Measurements from ENCODE around the gene C3. TPM values are rescaled to one million over a fixed set of nuclear protein-coding genes. Genes with fewer than 3 reads are reported as not detected.
"Not testable (repeated sequence)": the region's sequence is repeated elsewhere in the genome, so short reads cannot be mapped to it uniquely, and the experiment has no call there.

C3 gene
- polyA plus RNA-seq, 3 donors = 2.4 to 5.3 (median 3.2) TPM

DNA sequence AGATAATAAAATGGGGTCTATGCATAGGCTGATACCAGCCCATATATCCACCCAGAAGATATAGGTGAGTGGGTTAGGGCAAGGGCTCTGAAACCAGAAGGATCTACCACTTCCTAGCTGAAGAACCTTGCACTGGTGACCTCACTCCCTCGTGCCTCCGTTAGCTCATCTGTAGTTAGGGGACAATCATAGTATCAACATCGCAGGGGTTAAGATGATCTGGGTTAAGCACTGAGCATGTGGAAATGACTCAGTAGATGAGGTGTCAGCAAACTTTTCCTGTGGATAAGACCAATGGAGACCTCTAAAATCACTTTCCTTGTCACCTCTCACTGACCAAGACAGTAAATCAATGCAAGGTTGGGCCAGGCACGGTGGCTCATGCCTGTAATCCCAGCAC is 81.0 kb downstream of the C3 start:
- Histone ChIP-seq H3K36me3 (replicated peaks in 1 of 2; ENCODE audit: control insufficient read depth in 1 of 2, insufficient read depth in 2 of 2, low read length in 2 of 2) (no peaks in the 10 kb centered on the region), H3K4me1 (ENCODE audit: control insufficient read depth in 1 of 2, insufficient read depth in 2 of 2, low read length in 2 of 2) (peaks cover 15 to 16% of the 10 kb centered on the region in 2 donors), H3K27ac (ENCODE audit: low read depth in 1 of 2, low read length in 2 of 2) (no peak overlapping the region), H3K4me3 (replicated peaks in 1 of 3; ENCODE audit: low read depth in 2 of 3, low read length in 3 of 3) (no peak overlapping the region), H3K79me2 (ENCODE audit: insufficient read depth, low read length) (no peaks in the 10 kb centered on the region), H3K9me3 (replicated peaks in 1 of 2; ENCODE audit: control insufficient read depth in 1 of 2, insufficient read depth in 1 of 2, low read length in 2 of 2) (no peaks in the 10 kb centered on the region), H4K20me1 (ENCODE audit: insufficient read depth, low read length) (no peaks in the 10 kb centered on the region), H3K27me3 (ENCODE audit: control insufficient read depth in 2 of 2, insufficient read depth in 2 of 2, low read length in 2 of 2) (peaks cover 17 to 57% of the 10 kb centered on the region in 2 donors), H3K9ac (ENCODE audit: insufficient read depth, low read length, poor library complexity, severe bottlenecking) (no peak overlapping the region), H3K4me2 (replicated peaks; ENCODE audit: extremely low read depth, low read length, poor library complexity, severe bottlenecking) (no peak overlapping the region), H2AFZ (ENCODE audit: insufficient read depth, low read depth, low read length, poor library complexity, severe bottlenecking) (no peak overlapping the region)
- Mint-ChIP-seq H3K27me3 (ENCODE audit: low read depth in 3 of 3) (peaks cover 53 to 76% (median 60%) of the 10 kb centered on the region in 3 donors), H3K9me3 (peaks cover 0 to 4% (median 2%) of the 10 kb centered on the region in 7 donors), H3K4me3 (peak overlapping the region in 1 of 2 donors; percentile 74), H3K36me3 (no peaks in the 10 kb centered on the region), H3K4me1 (peaks cover 12% of the 10 kb centered on the region), H3K27ac (peak overlapping the region in 2 of 7 donors; percentile 25 to 31)
- 0% methylated on average over 1 of the region's 4 CpGs for WGBS (ENCODE audit: insufficient coverage)
- TF ChIP-seq, protein P1, sequence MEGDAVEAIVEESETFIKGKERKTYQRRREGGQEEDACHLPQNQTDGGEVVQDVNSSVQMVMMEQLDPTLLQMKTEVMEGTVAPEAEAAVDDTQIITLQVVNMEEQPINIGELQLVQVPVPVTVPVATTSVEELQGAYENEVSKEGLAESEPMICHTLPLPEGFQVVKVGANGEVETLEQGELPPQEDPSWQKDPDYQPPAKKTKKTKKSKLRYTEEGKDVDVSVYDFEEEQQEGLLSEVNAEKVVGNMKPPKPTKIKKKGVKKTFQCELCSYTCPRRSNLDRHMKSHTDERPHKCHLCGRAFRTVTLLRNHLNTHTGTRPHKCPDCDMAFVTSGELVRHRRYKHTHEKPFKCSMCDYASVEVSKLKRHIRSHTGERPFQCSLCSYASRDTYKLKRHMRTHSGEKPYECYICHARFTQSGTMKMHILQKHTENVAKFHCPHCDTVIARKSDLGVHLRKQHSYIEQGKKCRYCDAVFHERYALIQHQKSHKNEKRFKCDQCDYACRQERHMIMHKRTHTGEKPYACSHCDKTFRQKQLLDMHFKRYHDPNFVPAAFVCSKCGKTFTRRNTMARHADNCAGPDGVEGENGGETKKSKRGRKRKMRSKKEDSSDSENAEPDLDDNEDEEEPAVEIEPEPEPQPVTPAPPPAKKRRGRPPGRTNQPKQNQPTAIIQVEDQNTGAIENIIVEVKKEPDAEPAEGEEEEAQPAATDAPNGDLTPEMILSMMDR (IDR thresholded peaks at IDR 0.05) = no peak
- intact Hi-C loops (cut with micrococcal nuclease) = loop anchor here in 1 of 2 donors (10.0 kb wide), 1 partner anchor 225 kb away; no protein-coding TSS in a partner anchor
- peak in 2 of 3 donors; percentile 18 to 71 for DNase-seq

GRCh38 chr19:6633456-6633813 is 87.0 kb downstream of the C3 start:
- H3K79me2 ChIP-seq (ENCODE audit: insufficient read depth, low read length); H3K36me3 Mint-ChIP-seq; DNase-seq; H3K9ac ChIP-seq (ENCODE audit: insufficient read depth, low read length, poor library complexity, severe bottlenecking); H3K4me3 ChIP-seq (replicated peaks in 1 of 3; ENCODE audit: low read depth in 2 of 3, low read length in 3 of 3); H3K27ac ChIP-seq (ENCODE audit: low read depth in 1 of 2, low read length in 2 of 2); H3K4me1 Mint-ChIP-seq; H3K27ac Mint-ChIP-seq; H4K20me1 ChIP-seq (ENCODE audit: insufficient read depth, low read length); H3K36me3 ChIP-seq (replicated peaks in 1 of 2; ENCODE audit: control insufficient read depth in 1 of 2, insufficient read depth in 2 of 2, low read length in 2 of 2); H3K9me3 ChIP-seq (replicated peaks in 1 of 2; ENCODE audit: control insufficient read depth in 1 of 2, insufficient read depth in 1 of 2, low read length in 2 of 2); H3K4me3 Mint-ChIP-seq; H3K9me3 Mint-ChIP-seq; H2AFZ ChIP-seq (ENCODE audit: insufficient read depth, low read depth, low read length, poor library complexity, severe bottlenecking); H3K4me2 ChIP-seq (replicated peaks; ENCODE audit: extremely low read depth, low read length, poor library complexity, severe bottlenecking); H3K4me1 ChIP-seq (ENCODE audit: control insufficient read depth in 1 of 2, insufficient read depth in 2 of 2, low read length in 2 of 2): not testable (repeated sequence)
- TF ChIP-seq, protein P1 (IDR thresholded peaks at IDR 0.05) = peak; percentile 50
- H3K27me3 ChIP-seq (ENCODE audit: control insufficient read depth in 2 of 2, insufficient read depth in 2 of 2, low read length in 2 of 2) = peaks cover 2 to 11% of the 10 kb centered on the region in 2 donors
- intact Hi-C loops (cut with micrococcal nuclease) = loop anchor here (2.0 to 10.0 kb wide), 3 partner anchors 79 to 231 kb away; no protein-coding TSS in a partner anchor
- no CpG with 5 or more reads among the region's 4 CpGs for WGBS (ENCODE audit: insufficient coverage)
- H3K27me3 Mint-ChIP-seq (ENCODE audit: low read depth in 3 of 3) = peaks cover 25 to 69% (median 47%) of the 10 kb centered on the region in 3 donors

Measured in CD14-positive monocyte (primary cell).